H1 (cell line): ENCODE results near the gene SCGB2B2. TPM values are rescaled to one million over a fixed set of nuclear protein-coding genes. Genes with fewer than 3 reads are reported as not detected.

Experiments
- CTCF ChIA-PET: fragments of 300-600 bp; sonication (Branson Sonifier 250); formaldehyde crosslinking; loops from one replicate; lab custom pipeline; 2021; ENCODE audit not compliant: partially characterized antibody; lab: Charles Lee
- POLR2A ChIA-PET: fragments of 300-600 bp; sonication (Branson Sonifier 250); formaldehyde crosslinking; loops from one replicate; lab custom pipeline; 2021; ENCODE audit warnings: inconsistent platforms; ENCODE audit not compliant: partially characterized antibody; lab: Charles Lee
- DNase-seq, 2 experiments: peaks; one replicate each; pipeline versions ENCODE4 v3.0.0 to v3.0.0-alpha.2; 2010 to 2022; ENCODE audit warnings: low spot score in 2 of 2, low read depth in 1 of 2, mixed read lengths in 1 of 2
- FAIRE-seq: peaks from 2 replicates; lab custom pipeline; 2011; peaks lifted over from hg19 to GRCh38; lab: Jason Lieb, UNC
- H2AFZ ChIP-seq: 2 replicates; pipeline ENCODE4 v1.8.1; 2012; ENCODE audit warnings: low read length, inconsistent platforms
- H2AK5ac ChIP-seq: 2 replicates; pipeline ENCODE4 v1.6.1; 2013; ENCODE audit warnings: low read depth, low read length
- H2BK120ac ChIP-seq: replicated peaks from 2 replicates; pipeline ENCODE3; 2013; ENCODE audit warnings: low read depth, low read length, inconsistent platforms
- H2BK12ac ChIP-seq: 2 replicates; pipeline ENCODE4 v1.6.1; 2013; ENCODE audit warnings: low read depth, low read length
- H2BK15ac ChIP-seq: 2 replicates; pipeline ENCODE4 v1.6.1; 2013; ENCODE audit warnings: low read length
- H2BK20ac ChIP-seq: 2 replicates; pipeline ENCODE4 v1.6.1; 2013; ENCODE audit warnings: low read length
- H2BK5ac ChIP-seq: 2 replicates; pipeline ENCODE4 v1.6.1; 2013; ENCODE audit warnings: low read depth, low read length
- H3K14ac ChIP-seq: 2 replicates; pipeline ENCODE4 v1.6.1; 2013; ENCODE audit warnings: inconsistent platforms; ENCODE audit not compliant: insufficient read length
- H3K18ac ChIP-seq: 2 replicates; pipeline ENCODE4 v1.6.1; 2013; ENCODE audit warnings: low read length; ENCODE audit errors: extremely low read depth
- H3K23ac ChIP-seq: 2 replicates; pipeline ENCODE4 v1.6.1; 2013; ENCODE audit warnings: inconsistent platforms; ENCODE audit not compliant: insufficient read length
- H3K23me2 ChIP-seq: 2 replicates; pipeline ENCODE4 v1.6.1; 2013; ENCODE audit warnings: low read depth, low read length
- H3K27ac ChIP-seq: 2 replicates; pipeline ENCODE4 v1.6.1; 2011; ENCODE audit warnings: low read depth, low read length, inconsistent platforms
- H3K27me3 ChIP-seq, 4 experiments: replicated peaks in 1 of 4; 1 replicate in 1 of 4; 2 replicates in 3 of 4; pipeline versions ENCODE4 v1.6.1 to v1.8.1; 2011 to 2013; ENCODE audit warnings: low read length in 3 of 4, mild to moderate bottlenecking in 3 of 4, inconsistent platforms in 2 of 4, mixed read lengths in 2 of 4, moderate library complexity in 1 of 4; ENCODE audit not compliant: control insufficient read depth in 3 of 4, insufficient read depth in 3 of 4; ENCODE audit errors: extremely low read depth in 1 of 4
- H3K36me3 ChIP-seq, 4 experiments: 2 replicates each; pipeline versions ENCODE4 v1.6.1 to v1.8.1; 2011 to 2013; ENCODE audit warnings: mild to moderate bottlenecking in 4 of 4, low read length in 3 of 4, moderate library complexity in 2 of 4, control low read depth in 1 of 4, inconsistent platforms in 1 of 4; ENCODE audit not compliant: insufficient read depth in 4 of 4, control insufficient read depth in 2 of 4
- H3K4ac ChIP-seq: replicated peaks from 2 replicates; pipeline ENCODE3; 2013; ENCODE audit warnings: low read length, low read depth, mixed read lengths, inconsistent platforms; ENCODE audit not compliant: insufficient read length
- H3K4me1 ChIP-seq, 4 experiments: replicated peaks in 1 of 4; 1 replicate in 1 of 4; 2 replicates in 3 of 4; pipeline versions ENCODE4 v1.6.1 to v1.8.1; 2011 to 2013; ENCODE audit warnings: low read length in 3 of 4, inconsistent platforms in 2 of 4, mixed read lengths in 1 of 4; ENCODE audit not compliant: insufficient read depth in 4 of 4, control insufficient read depth in 3 of 4
- H3K4me2 ChIP-seq, 2 experiments: 2 replicates each; pipeline versions ENCODE4 v1.6.1 to v1.8.1; 2011 to 2013; ENCODE audit warnings: low read depth in 2 of 2, low read length in 2 of 2, control low read depth in 1 of 2, inconsistent platforms in 1 of 2, mild to moderate bottlenecking in 1 of 2; ENCODE audit not compliant: insufficient read depth in 1 of 2
- H3K4me3 ChIP-seq, 4 experiments: fragments of 200-600, 300-600 bp in 1 of 4; sonication (generic), shearing (Covaris generic), sonication (Bioruptor Twin) in 1 of 4; 2 replicates each; pipeline versions ENCODE4 v1.5.1 to v1.8.1; 2011 to 2016; ENCODE audit warnings: low read length in 4 of 4, low read depth in 3 of 4, control low read depth in 2 of 4, inconsistent platforms in 2 of 4, mild to moderate bottlenecking in 2 of 4, mixed read lengths in 1 of 4, moderate library complexity in 1 of 4; ENCODE audit not compliant: insufficient read depth in 2 of 4; ENCODE audit errors: extremely low read depth in 1 of 4
- H3K56ac ChIP-seq: replicated peaks from 2 replicates; pipeline ENCODE3; 2013; ENCODE audit warnings: low read depth, mild to moderate bottlenecking, mixed read lengths, low read length, inconsistent platforms; ENCODE audit not compliant: insufficient read length
- H3K79me1 ChIP-seq: 2 replicates; pipeline ENCODE4 v1.6.1; 2013; ENCODE audit warnings: low read depth, low read length, control low read depth
- H3K79me2 ChIP-seq, 2 experiments: 2 replicates each; pipeline versions ENCODE4 v1.6.1 to v1.8.1; 2012 to 2013; ENCODE audit warnings: low read length in 2 of 2, mild to moderate bottlenecking in 2 of 2, inconsistent platforms in 1 of 2; ENCODE audit not compliant: insufficient read depth in 2 of 2, control insufficient read depth in 1 of 2
- H3K9ac ChIP-seq, 4 experiments: replicated peaks in 1 of 4; 1 replicate in 1 of 4; 2 replicates in 3 of 4; pipeline versions ENCODE4 v1.6.1 to v1.8.1; 2011 to 2013; ENCODE audit warnings: low read depth in 3 of 4, low read length in 3 of 4, control low read depth in 2 of 4, mild to moderate bottlenecking in 2 of 4, moderate library complexity in 2 of 4, inconsistent platforms in 1 of 4; ENCODE audit errors: extremely low read depth in 1 of 4
- H3K9me3 ChIP-seq, 2 experiments: 2 replicates each; pipeline versions ENCODE4 v1.6.1 to v1.8.1; 2012 to 2013; ENCODE audit warnings: mild to moderate bottlenecking in 2 of 2, moderate library complexity in 2 of 2, control low read depth in 1 of 2, inconsistent platforms in 1 of 2, low read depth in 1 of 2, low read length in 1 of 2, mixed read lengths in 1 of 2; ENCODE audit not compliant: insufficient read depth in 2 of 2
- H4K20me1 ChIP-seq, 2 experiments: replicated peaks in 1 of 2; 2 replicates each; pipeline versions ENCODE3 to v1.8.1; 2011 to 2013; ENCODE audit warnings: inconsistent platforms in 2 of 2, low read length in 2 of 2, mild to moderate bottlenecking in 1 of 2; ENCODE audit not compliant: insufficient read depth in 2 of 2, control insufficient read depth in 1 of 2
- H4K5ac ChIP-seq: 2 replicates; pipeline ENCODE4 v1.6.1; 2013; ENCODE audit warnings: low read length, low read depth, mixed read lengths, inconsistent platforms; ENCODE audit not compliant: insufficient read length
- H4K8ac ChIP-seq: 2 replicates; pipeline ENCODE4 v1.8.0; 2013; ENCODE audit warnings: mild to moderate bottlenecking, moderate library complexity, low read length, inconsistent platforms; ENCODE audit not compliant: insufficient read depth; ENCODE audit errors: extremely low read depth
- H4K91ac ChIP-seq: replicated peaks from 2 replicates; pipeline ENCODE3; 2013; ENCODE audit warnings: low read length, mixed read lengths, inconsistent platforms; ENCODE audit not compliant: insufficient read length
- BACH1 ChIP-seq: IDR thresholded peaks from 2 replicates; pipeline ENCODE4 v1.6.1; 2012; ENCODE audit warnings: low read length, improper control_type of control experiment
- BRCA1 ChIP-seq: IDR thresholded peaks from 2 replicates; pipeline ENCODE4 v1.6.1; 2012; ENCODE audit warnings: low read depth, low read length, improper control_type of control experiment
- CTBP2 ChIP-seq: IDR thresholded peaks from 2 replicates; pipeline ENCODE4 v1.7.0; 2011; ENCODE audit warnings: borderline replicate concordance, mild to moderate bottlenecking, moderate library complexity, mixed read lengths, low read length; ENCODE audit not compliant: insufficient read depth, insufficient read length
- E2F6 ChIP-seq: IDR thresholded peaks from 2 replicates; pipeline ENCODE4 v1.6.1; 2012; ENCODE audit warnings: inconsistent platforms
- EP300 ChIP-seq, 2 experiments: IDR thresholded peaks; 1 replicate in 1 of 2; 2 replicates in 1 of 2; pipeline ENCODE4 v1.6.1; 2011 to 2012; ENCODE audit warnings: low read depth in 2 of 2, low read length in 2 of 2, mild to moderate bottlenecking in 2 of 2, borderline replicate concordance in 1 of 2, inconsistent platforms in 1 of 2, moderate library complexity in 1 of 2
- HDAC6 ChIP-seq: IDR thresholded peaks from one replicate; pipeline ENCODE4 v1.7.1; 2012; ENCODE audit warnings: low read depth, mild to moderate bottlenecking, inconsistent platforms, low read length, moderate library complexity
- NANOG ChIP-seq: IDR thresholded peaks from 2 replicates; pipeline ENCODE4 v1.6.1; 2011; ENCODE audit warnings: low read length, low read depth, mild to moderate bottlenecking, inconsistent platforms; ENCODE audit not compliant: insufficient read depth, poor library complexity, severe bottlenecking
- POLR2A ChIP-seq, 2 experiments: IDR thresholded peaks; 1 replicate in 1 of 2; 2 replicates in 1 of 2; pipeline ENCODE4 v1.6.1; 2011; ENCODE audit warnings: low read depth in 2 of 2, low read length in 2 of 2, mild to moderate bottlenecking in 2 of 2; ENCODE audit errors: control extremely low read depth in 1 of 2
- SIN3A ChIP-seq, 2 experiments: IDR thresholded peaks in 1 of 2; conservative IDR thresholded peaks in 1 of 2; 2 replicates each; pipeline ENCODE4 v1.6.1; 2011 to 2012; ENCODE audit warnings: low read length in 2 of 2, improper control_type of control experiment in 1 of 2, low read depth in 1 of 2, mild to moderate bottlenecking in 1 of 2
- SP2 ChIP-seq: IDR thresholded peaks from 2 replicates; pipeline ENCODE4 v1.6.1; 2012; ENCODE audit warnings: mild to moderate bottlenecking, low read length, inconsistent platforms
- SRF ChIP-seq: IDR thresholded peaks from 2 replicates; pipeline ENCODE4 v1.6.1; 2011; ENCODE audit warnings: mild to moderate bottlenecking, low read depth, low read length, moderate library complexity
- TAF1 ChIP-seq: IDR thresholded peaks from 2 replicates; pipeline ENCODE4 v1.6.1; 2011; ENCODE audit warnings: mild to moderate bottlenecking, low read depth, low read length
- WGBS, 2 experiments: shearing (Covaris generic) in 1 of 2; methylation state at CpG; one replicate each; pipeline versions ENCODE4 v1.1.6 to v1.1.7; 2013 to 2015; ENCODE audit warnings: low lambda C conversion rate in 2 of 2, mixed read lengths in 2 of 2, inconsistent platforms in 1 of 2, low coverage in 1 of 2, missing lambda C conversion rate in 1 of 2; ENCODE audit not compliant: insufficient replicate concordance in 2 of 2, insufficient coverage in 1 of 2, insufficient read length in 1 of 2; ENCODE audit errors: extremely low coverage in 1 of 2, missing lambda C conversion rate in 1 of 2; 5-methylcytosine and 5-hydroxymethylcytosine counted together
- polyA plus RNA-seq, 7 experiments: library from polyadenylated mRNA; depleted of rRNA in 3 of 7; stranded (reverse) in 5 of 7; unstranded in 2 of 7; fragments of >200 nt in 5 of 7; fragments of 200-250 nt in 2 of 7; gene quantifications; 1 replicate in 5 of 7; 2 replicates in 1 of 7; 4 replicates in 1 of 7; pipeline versions ENCODE4 v1.2.1 to v1.2.3, GENCODE V29; 2011 to 2013; ENCODE audit warnings: missing spikeins in 2 of 7, mixed read lengths in 2 of 7
- total RNA-seq: library from RNA; stranded (reverse); fragmentation: NEBNext Ultra II Directional; extraction: Animal tissue kit (Norgen Biotek cat#: 25700); gene quantifications from 2 replicates; pipeline ENCODE4 v1.2.1, GENCODE V29; 2021
- TF ChIP-seq, protein P1 (sequence below): IDR thresholded peaks from 2 replicates; pipeline ENCODE4 v1.6.1; 2012; ENCODE audit warnings: inconsistent platforms

SCGB2B2 gene
- total and polyA plus RNA-seq, 2 of the 8 experiments (the other 6 are each of a cell fraction or from before 2014, with no cell fraction given) = 0.09 TPM; not detected in 1

GRCh38 chr19:34688592-34688991 is 11.6 kb upstream of the SCGB2B2 start:
- Histone ChIP-seq H2BK120ac (no peak overlapping the region), H2AFZ (no peak overlapping the region), H3K9ac (no peak overlapping the region), H2BK5ac (no peak overlapping the region), H3K79me2 (no peaks in the 10 kb centered on the region), H3K4ac (no peak overlapping the region), H3K4me2 (no peak overlapping the region), H4K5ac (no peak overlapping the region), H3K23ac (no peak overlapping the region), H4K20me1 (no peaks in the 10 kb centered on the region), H3K4me3 (no peak overlapping the region), H3K56ac (no peak overlapping the region), H3K27ac (no peak overlapping the region), H3K23me2 (no peaks in the 10 kb centered on the region; the same call in 1 of the 2 replicates), H2BK12ac (no peak overlapping the region), H3K9me3 (peaks cover 33 to 36% of the 10 kb centered on the region in 2 experiments), H3K27me3 (peaks cover 0 to 2% (median 0%) of the 10 kb centered on the region in 4 experiments; a peak in 2 of 7 replicates), H3K79me1 (no peaks in the 10 kb centered on the region), H2BK15ac (no peak overlapping the region), H2BK20ac (no peak overlapping the region), H3K14ac (no peak overlapping the region), H3K18ac (no peak overlapping the region), H4K8ac (no peak overlapping the region), H3K4me1 (no peaks in the 10 kb centered on the region), H4K91ac (no peak overlapping the region), H3K36me3 (peaks cover 0 to 21% (median 10%) of the 10 kb centered on the region in 4 experiments; a peak in 6 of 8 replicates), H2AK5ac (no peak overlapping the region)
- ChIA-PET POLR2A (interaction anchor here (3.7 kb wide), 1 partner anchor 11 kb away, joined by 19 read pairs; the partner anchor contains the start of genes SCGB2B2 and ZNF302), CTCF (interaction anchor here (1.2 kb wide), 1 partner anchor 23 kb away, joined by 3 read pairs; no protein-coding TSS in a partner anchor)
- FAIRE-seq = no peak
- 71 to 100% methylated on average over 1 of the region's 1 CpG for WGBS, 2 experiments
- no peak for DNase-seq
- TF ChIP-seq SP2 = no peak
- TF ChIP-seq NANOG = no peak
- no peak for TF ChIP-seq SRF
- no peak for TF ChIP-seq SIN3A (conservative IDR thresholded peaks at IDR 0.05 in 1 of 2, IDR thresholded peaks at IDR 0.05 in 1 of 2; ENCODE audit: low read depth in 1 of 2, low read length in 2 of 2)
- no peak for TF ChIP-seq HDAC6
- TF ChIP-seq BACH1 = no peak
- TF ChIP-seq BRCA1 = no peak
- no peak for TF ChIP-seq TAF1
- TF ChIP-seq CTBP2 = no peak
- TF ChIP-seq EP300 (IDR thresholded peaks at IDR 0.05; ENCODE audit: borderline replicate concordance in 1 of 2, low read depth in 2 of 2, low read length in 2 of 2) = no peak
- no peak for TF ChIP-seq E2F6
- no peak for TF ChIP-seq POLR2A (IDR thresholded peaks at IDR 0.05; ENCODE audit: control extremely low read depth in 1 of 2, low read depth in 2 of 2, low read length in 2 of 2)
- TF ChIP-seq, protein P1, sequence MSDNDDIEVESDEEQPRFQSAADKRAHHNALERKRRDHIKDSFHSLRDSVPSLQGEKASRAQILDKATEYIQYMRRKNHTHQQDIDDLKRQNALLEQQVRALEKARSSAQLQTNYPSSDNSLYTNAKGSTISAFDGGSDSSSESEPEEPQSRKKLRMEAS = no peak
